ENCODE measurements around the gene RHBDL1.

RHBDL1 gene

GRCh38 chr16:667113-667779, 8.2 kb upstream of the RHBDL1 start:
- no peak for TF ChIP-seq CTCF (IDR thresholded peaks at IDR 0.05; ENCODE audit: insufficient read depth, missing control alignments)
- DNase-seq (ENCODE audit: insufficient read length, low spot score): no peak
- FAIRE-seq: no peak

GRCh38 chr16:667780-668518, 7.5 kb upstream of the RHBDL1 start, which contains the start of gene RHOT2:
TSS of gene RHOT2 (plus strand) at chr16:668132. CDS start at chr16:668200, 68 bp downstream.
- peak; percentile 79 for TF ChIP-seq CTCF (IDR thresholded peaks at IDR 0.05; ENCODE audit: insufficient read depth, missing control alignments)
- DNase-seq (ENCODE audit: insufficient read length, low spot score) (peak; percentile 77), FAIRE-seq (no peak)

GRCh38 chr16:668519-669171, 6.8 kb upstream of the RHBDL1 start:
- DNase-seq (ENCODE audit: insufficient read length, low spot score) (no peak), FAIRE-seq (no peak)
- no peak for TF ChIP-seq CTCF (IDR thresholded peaks at IDR 0.05; ENCODE audit: insufficient read depth, missing control alignments)

DNA sequence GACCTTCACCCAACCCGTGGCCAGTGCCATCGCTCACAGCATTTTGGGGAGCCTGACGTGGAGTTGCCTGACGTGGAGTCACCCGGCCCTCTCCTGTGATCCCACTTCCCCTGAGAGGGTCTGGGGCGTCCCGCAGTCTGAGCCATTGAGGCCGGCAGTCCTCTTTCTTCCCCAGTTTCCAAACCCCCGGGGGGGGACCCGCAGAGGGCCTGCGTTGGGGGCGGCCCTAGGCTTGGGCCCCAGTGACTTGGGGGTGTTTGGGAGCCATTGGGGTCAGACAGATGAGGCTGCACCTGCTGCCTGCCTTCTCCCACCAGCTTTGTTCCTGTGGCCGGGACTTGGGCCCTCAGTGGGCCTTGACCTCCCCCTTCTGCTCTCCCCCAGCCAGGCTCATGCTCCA, 5.8 kb upstream of the RHBDL1 start:
- TF ChIP-seq CTCF (IDR thresholded peaks at IDR 0.05; ENCODE audit: insufficient read depth, missing control alignments): no peak
- FAIRE-seq: no peak
- no peak for DNase-seq (ENCODE audit: insufficient read length, low spot score)

- no peak for FAIRE-seq
Observed at GRCh38 chr16:670485-671352, 4.8 kb upstream of the RHBDL1 start.

More at GRCh38 chr16:670485-671352, 4.8 kb upstream of the RHBDL1 start:
- DNase-seq (ENCODE audit: insufficient read length, low spot score): no peak
- no peak for TF ChIP-seq CTCF (IDR thresholded peaks at IDR 0.05; ENCODE audit: insufficient read depth, missing control alignments)
